Measurements from ENCODE around the gene EXOSC9.

- TF ChIP-seq EZH2 (IDR thresholded peaks at IDR 0.05; ENCODE audit: low read depth) (no peak), CTCF (conservative IDR thresholded peaks at IDR 0.05) (no peak)
Measured at GRCh38 chr4:121791481-121791880, 9.6 kb upstream of the EXOSC9 start.
